PC-3 (cell line): ENCODE measurements around the gene GAB3. TPM values are rescaled to one million over a fixed set of nuclear protein-coding genes. Genes with fewer than 3 reads are reported as not detected.

Experiments used
- ATAC-seq: fragments of 200-7000 bp; cut with Tn5 transposase; 2 replicates; pipeline ENCODE4 v1.9.1; 2020; ENCODE audit warnings: mild to moderate bottlenecking, moderate library complexity
- BruUV-seq: library from RNA; stranded (reverse); fragments of 400-500 nt; replicated peaks from 2 replicates; lab custom pipeline; 2021; lab: Mats Ljungman, UMichigan
- CTCF ChIA-PET: fragments of 300-600 bp; sonication (Branson Sonifier 250); formaldehyde crosslinking; loops from one replicate; lab custom pipeline; 2022; ENCODE audit warnings: antibody characterized with exemption; lab: Charles Lee
- POLR2A ChIA-PET: fragments of 300-600 bp; sonication (Branson Sonifier 250); formaldehyde crosslinking; loops from one replicate; lab custom pipeline; 2022; ENCODE audit warnings: antibody characterized with exemption; ENCODE audit not compliant: unreplicated experiment; lab: Charles Lee
- DNase-seq: peaks from one replicate; pipeline ENCODE4 v3.0.0-alpha.2; 2015
- H2AFZ ChIP-seq: fragments of 300-600 bp; sonication (generic); 2 replicates; pipeline ENCODE4 v1.6.0; 2016; ENCODE audit warnings: antibody characterized with exemption, low read length
- H3F3A ChIP-seq: fragments of 300-600 bp; sonication (generic); one replicate; pipeline ENCODE4 v1.6.0; 2017; ENCODE audit warnings: antibody characterized with exemption, low read length, control low read depth, mild to moderate bottlenecking; ENCODE audit not compliant: unreplicated experiment
- H3K27ac ChIP-seq: fragments of 300-600 bp; sonication (generic); 2 replicates; pipeline ENCODE4 v1.5.1; 2016; ENCODE audit warnings: mild to moderate bottlenecking, low read length
- H3K27me3 ChIP-seq: fragments of 300-600 bp; sonication (generic); 2 replicates; pipeline ENCODE4 v1.6.1; 2016; ENCODE audit warnings: low read length, mixed read lengths
- H3K36me3 ChIP-seq: fragments of 300-600 bp; sonication (generic); 2 replicates; pipeline ENCODE4 v1.6.1; 2016; ENCODE audit warnings: low read depth, mixed run types, low read length, mixed read lengths
- H3K4me1 ChIP-seq: fragments of 300-600 bp; sonication (generic); 2 replicates; pipeline ENCODE4 v1.5.1; 2016; ENCODE audit warnings: low read length; ENCODE audit not compliant: insufficient read depth
- H3K4me2 ChIP-seq: fragments of 300-600 bp; sonication (generic); 2 replicates; pipeline ENCODE4 v1.6.0; 2016; ENCODE audit warnings: low read length
- H3K4me3 ChIP-seq: fragments of 300-600 bp; sonication (generic); 2 replicates; pipeline ENCODE4 v1.5.1; 2016; ENCODE audit warnings: mild to moderate bottlenecking, low read length, mixed read lengths
- H3K79me2 ChIP-seq: fragments of 300-600 bp; sonication (generic); 2 replicates; pipeline ENCODE4 v1.6.1; 2017; ENCODE audit warnings: low read length, mixed read lengths
- H3K9ac ChIP-seq: fragments of 300-600 bp; sonication (generic); 2 replicates; pipeline ENCODE4 v1.6.0; 2016; ENCODE audit warnings: mild to moderate bottlenecking, low read length
- H3K9me2 ChIP-seq: fragments of 300-600 bp; sonication (generic); replicated peaks from 2 replicates; pipeline ENCODE4 v1.6.1; 2016; ENCODE audit warnings: mixed run types, low read length, mixed read lengths
- H3K9me3 ChIP-seq: fragments of 300-600 bp; sonication (generic); 2 replicates; pipeline ENCODE4 v1.6.1; 2016; ENCODE audit warnings: low read length, mixed read lengths
- H4K20me1 ChIP-seq: fragments of 300-600 bp; sonication (generic); 2 replicates; pipeline ENCODE4 v1.6.1; 2016; ENCODE audit warnings: low read length, mixed read lengths
- CTCF ChIP-seq: fragments of 300-600 bp; sonication (generic); conservative IDR thresholded peaks from 2 replicates; pipeline ENCODE4 v1.5.1; 2017; ENCODE audit warnings: antibody characterized with exemption, low read depth, mild to moderate bottlenecking, low read length
- EZH2 ChIP-seq: fragments of 300-600 bp; sonication (generic); IDR thresholded peaks from one replicate; pipeline ENCODE4 v1.6.1; 2017; ENCODE audit warnings: antibody characterized with exemption, mild to moderate bottlenecking, low read length; ENCODE audit not compliant: unreplicated experiment
- EZH2phosphoT487 ChIP-seq: fragments of 300-600 bp; sonication (generic); IDR thresholded peaks from 2 replicates; pipeline ENCODE4 v1.6.1; 2018; ENCODE audit warnings: mild to moderate bottlenecking, antibody characterized with exemption, low read length, borderline replicate concordance
- intact Hi-C: fragments of 100-400 bp; cut with micrococcal nuclease; formaldehyde crosslinking; loops from 2 replicates; pipeline ENCODE4 v1.9.0; 2023
- total RNA-seq: library from RNA; depleted of rRNA; stranded (reverse); fragments of >200 nt; gene quantifications from 2 replicates; pipeline ENCODE4 v1.2.3, GENCODE V29; 2014

GAB3 gene
- total RNA-seq, 1 experiment from 2014 or later, result 3.1 TPM

GRCh38 chrX:154749856-154750255 is 1.0 kb downstream of the GAB3 start:
- Histone ChIP-seq H2AFZ (peak overlapping the region; percentile 89), H3K4me3 (peak overlapping the region; percentile 68), H3K9me3 (no peaks in the 10 kb centered on the region), H3K4me2 (peak overlapping the region; percentile 91), H3K27ac (no peak overlapping the region), H3K36me3 (no peaks in the 10 kb centered on the region), H3K4me1 (peaks cover 7% of the 10 kb centered on the region; the same call in 1 of the 2 replicates), H3K9ac (no peak overlapping the region), H3K79me2 (no peaks in the 10 kb centered on the region), H3K9me2 (no peaks in the 10 kb centered on the region), H3K27me3 (peaks cover 30% of the 10 kb centered on the region), H3F3A (no peaks in the 10 kb centered on the region), H4K20me1 (no peaks in the 10 kb centered on the region)
- TF ChIP-seq EZH2phosphoT487 (no peak), EZH2 (no peak), CTCF (0 out of 2 replicates have a peak, but pooled peaks have one; percentile 16)
- no TSS peak for BruUV-seq
- intact Hi-C loops, result no loop called here
- ChIA-PET POLR2A (no interaction called here), CTCF (interaction anchor here (1.6 kb wide), 1 partner anchor 12 kb away, joined by 5 read pairs; no protein-coding TSS in a partner anchor)
- DNase-seq, result no peak
- ATAC-seq, result no peak

DNA sequence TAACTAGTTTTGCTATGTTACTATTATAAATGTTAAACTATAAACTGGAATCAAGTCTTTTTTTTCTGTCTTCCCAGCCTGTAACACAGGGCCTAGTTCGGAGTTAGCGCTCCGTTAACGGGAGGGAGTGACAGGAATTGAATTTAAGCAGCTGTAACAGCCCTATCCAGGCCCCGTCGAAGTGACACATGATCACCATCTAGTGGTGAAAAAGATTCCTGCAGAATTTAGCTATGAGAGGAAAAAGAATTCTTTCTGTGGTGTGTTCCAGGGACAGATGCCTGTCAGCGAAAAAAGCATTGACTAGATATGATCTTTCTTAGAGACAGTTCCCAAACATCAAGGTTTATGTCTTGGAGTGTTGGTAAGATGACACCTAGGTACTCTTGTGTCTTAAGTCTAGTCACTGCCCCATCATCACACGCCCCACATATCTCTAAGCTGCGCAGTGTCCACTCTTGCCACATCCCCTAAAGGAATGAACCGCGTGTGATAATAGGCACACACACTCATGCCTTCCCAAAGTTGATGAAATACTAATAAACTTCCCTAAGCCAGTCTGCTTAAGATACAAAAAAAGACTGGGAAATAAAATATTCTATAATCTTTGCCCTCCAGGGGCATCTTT is 2.1 kb downstream of the GAB3 start:
- H3K36me3 ChIP-seq, result no peaks in the 10 kb centered on the region
- no peaks in the 10 kb centered on the region for H4K20me1 ChIP-seq
- no peaks in the 10 kb centered on the region for H3K9me2 ChIP-seq
- BruUV-seq, result no TSS peak
- peaks cover 7% of the 10 kb centered on the region; the same call in 1 of the 2 replicates for H3K4me1 ChIP-seq
- H3K27ac ChIP-seq, result no peak overlapping the region
- DNase-seq, result peak; percentile 88
- CTCF ChIA-PET, result interaction anchor here (0.6 to 1.6 kb wide), 5 partner anchors 11 to 153 kb away, joined by 3 to 9 read pairs (median 5); no protein-coding TSS in a partner anchor
- no peaks in the 10 kb centered on the region for H3F3A ChIP-seq
- H3K9me3 ChIP-seq, result no peaks in the 10 kb centered on the region
- peaks cover 30% of the 10 kb centered on the region for H3K27me3 ChIP-seq
- H3K4me2 ChIP-seq, result peak overlapping the region; percentile 57
- peak; percentile 71 for ATAC-seq
- POLR2A ChIA-PET, result no interaction called here
- no peak for TF ChIP-seq EZH2phosphoT487
- TF ChIP-seq CTCF, result peak; percentile 83
- TF ChIP-seq EZH2, result no peak
- intact Hi-C loops, result loop anchor here (1.0 kb wide), 3 partner anchors 24 to 92 kb away; no protein-coding TSS in a partner anchor
- H3K79me2 ChIP-seq, result no peaks in the 10 kb centered on the region
- no peak overlapping the region for H2AFZ ChIP-seq
- no peak overlapping the region for H3K4me3 ChIP-seq
- H3K9ac ChIP-seq, result no peak overlapping the region

GRCh38 chrX:154742613-154743012 is 8.3 kb downstream of the GAB3 start:
- H3K4me3 ChIP-seq, result no peak overlapping the region
- H3K27me3 ChIP-seq, result no peaks in the 10 kb centered on the region
- H3K79me2 ChIP-seq, result no peaks in the 10 kb centered on the region
- H3K27ac ChIP-seq, result no peak overlapping the region
- H3F3A ChIP-seq, result no peaks in the 10 kb centered on the region
- intact Hi-C loops, result no loop called here
- ChIA-PET POLR2A (no interaction called here), CTCF (no interaction called here)
- DNase-seq (no peak), ATAC-seq (no peak)
- no peak overlapping the region for H3K9ac ChIP-seq
- no peaks in the 10 kb centered on the region for H3K9me3 ChIP-seq
- H4K20me1 ChIP-seq, result no peaks in the 10 kb centered on the region
- H3K9me2 ChIP-seq, result no peaks in the 10 kb centered on the region
- TF ChIP-seq EZH2 (no peak), EZH2phosphoT487 (no peak), CTCF (no peak)
- peaks cover 6% of the 10 kb centered on the region; the same call in 1 of the 2 replicates for H3K4me1 ChIP-seq
- no peaks in the 10 kb centered on the region for H3K36me3 ChIP-seq
- no TSS peak for BruUV-seq
- H2AFZ ChIP-seq, result no peak overlapping the region
- H3K4me2 ChIP-seq, result no peak overlapping the region
